Epidermal melanocyte (primary cell): ENCODE data around the gene NRIP2.

Experiments
- DNase-seq: peaks from one replicate; pipeline ENCODE4 v3.0.0; 2011; ENCODE audit warnings: low spot score; ENCODE audit not compliant: insufficient read length

NRIP2 gene

GRCh38 chr12:2806700-2807099 lies 28.1 kb downstream of the NRIP2 start:
- no peak for DNase-seq

GRCh38 chr12:2805143-2805520 lies 29.7 kb downstream of the NRIP2 start:
- DNase-seq: no peak

GRCh38 chr12:2804393-2805142 lies 30.3 kb downstream of the NRIP2 start:
- DNase-seq: peak; percentile 59

DNA sequence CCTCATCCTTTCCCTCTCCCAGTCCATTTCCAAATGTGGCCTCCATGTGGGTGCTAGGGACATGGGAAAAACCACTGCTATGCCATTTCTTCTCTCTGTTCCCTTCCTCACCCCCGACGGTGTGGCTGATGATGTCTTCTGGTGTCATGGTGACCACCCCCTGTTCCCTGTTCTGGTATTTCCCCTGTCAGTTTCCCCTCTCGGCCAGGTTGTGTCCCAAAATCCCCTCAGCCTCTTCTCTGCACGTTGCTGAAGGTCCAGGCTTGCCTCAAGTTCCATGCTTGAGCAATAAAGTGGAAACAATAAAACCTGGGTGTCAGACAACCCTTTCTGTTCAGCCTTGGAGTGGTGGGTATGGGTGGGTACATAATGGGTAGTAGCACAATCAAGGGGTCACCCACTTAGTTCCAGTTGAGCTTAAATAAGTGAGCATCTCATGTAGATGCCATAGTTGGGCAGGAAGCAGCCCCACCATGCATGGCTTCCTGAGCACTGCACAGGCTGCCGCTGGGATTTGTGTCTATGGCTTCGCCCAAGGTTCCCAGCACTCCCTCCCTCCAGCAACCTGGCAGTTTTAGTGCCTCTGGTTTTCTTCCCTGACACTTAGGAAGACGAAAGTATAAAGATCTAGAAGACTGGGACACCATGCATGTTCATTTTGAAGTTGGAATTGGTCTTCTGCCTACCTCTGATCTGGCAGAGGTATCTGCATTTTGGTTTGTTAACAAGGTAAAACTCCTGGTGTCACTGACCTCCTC lies 31.0 kb downstream of the NRIP2 start:
- DNase-seq: no peak

DNA sequence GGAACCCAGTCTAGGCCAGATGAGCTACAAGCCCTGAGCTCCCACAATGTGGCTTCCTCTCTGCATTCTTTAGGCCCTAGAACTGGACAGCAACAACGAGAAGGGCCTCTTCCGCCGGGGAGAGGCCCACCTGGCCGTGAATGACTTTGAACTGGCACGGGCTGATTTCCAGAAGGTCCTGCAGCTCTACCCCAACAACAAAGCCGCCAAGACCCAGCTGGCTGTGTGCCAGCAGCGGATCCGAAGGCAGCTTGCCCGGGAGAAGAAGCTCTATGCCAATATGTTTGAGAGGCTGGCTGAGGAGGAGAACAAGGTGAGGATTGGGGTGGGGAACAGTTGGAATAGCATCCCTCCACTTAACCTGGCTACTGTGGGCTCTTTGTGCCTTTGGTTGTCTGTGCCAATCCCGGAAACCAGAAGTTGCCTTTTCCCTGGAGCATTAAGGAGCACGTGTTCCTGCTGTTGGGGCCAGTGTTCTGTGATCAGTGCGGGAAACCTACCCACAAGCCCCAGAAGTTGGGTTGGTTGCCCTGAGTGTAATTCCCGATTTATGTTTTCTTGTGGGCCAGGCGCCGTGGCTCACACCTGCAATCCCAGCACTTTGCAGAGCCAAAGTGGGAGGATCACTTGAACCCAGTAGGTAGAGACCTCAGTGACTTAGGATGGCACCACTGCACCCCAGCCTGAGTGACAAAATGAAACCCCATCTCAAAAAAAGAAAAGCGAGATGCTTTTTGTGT lies 33.6 kb downstream of the NRIP2 start:
- no peak for DNase-seq

- no peak for DNase-seq
These were observed 34.7 kb downstream of the NRIP2 start for GRCh38 chr12:2800046-2800570.

DNA sequence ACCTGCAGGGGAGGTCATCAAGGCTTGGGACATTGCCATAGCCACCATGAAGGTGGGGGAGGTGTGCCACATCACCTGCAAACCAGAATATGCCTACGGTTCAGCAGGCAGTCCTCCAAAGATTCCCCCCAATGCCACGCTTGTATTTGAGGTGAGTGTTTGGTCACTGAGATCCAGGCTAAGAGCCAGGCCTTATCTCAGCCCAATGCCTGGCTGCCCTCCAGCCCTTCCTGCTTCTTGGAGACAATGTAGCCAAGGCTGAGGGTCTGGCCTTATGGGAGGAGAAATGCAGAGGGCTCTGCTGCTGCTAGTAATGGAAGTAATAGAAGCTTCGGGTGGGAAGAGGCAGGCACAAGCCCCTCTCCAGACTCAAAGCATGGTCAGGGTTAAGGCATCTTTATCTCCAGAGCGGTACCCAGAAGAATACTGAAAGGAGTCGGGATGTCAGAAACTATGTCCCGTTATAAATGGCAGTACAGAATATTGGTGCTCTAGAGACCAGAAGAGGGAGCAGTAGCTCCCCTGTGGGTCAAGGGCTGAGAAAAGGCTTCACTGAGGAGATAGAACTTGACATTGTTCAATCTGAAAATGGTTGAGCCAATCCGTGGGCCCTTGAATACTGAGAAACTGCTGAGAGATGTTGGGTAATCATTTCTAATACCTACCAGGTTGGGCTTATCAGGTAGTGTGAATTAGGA lies 37.0 kb downstream of the NRIP2 start:
- DNase-seq: no peak

DNA sequence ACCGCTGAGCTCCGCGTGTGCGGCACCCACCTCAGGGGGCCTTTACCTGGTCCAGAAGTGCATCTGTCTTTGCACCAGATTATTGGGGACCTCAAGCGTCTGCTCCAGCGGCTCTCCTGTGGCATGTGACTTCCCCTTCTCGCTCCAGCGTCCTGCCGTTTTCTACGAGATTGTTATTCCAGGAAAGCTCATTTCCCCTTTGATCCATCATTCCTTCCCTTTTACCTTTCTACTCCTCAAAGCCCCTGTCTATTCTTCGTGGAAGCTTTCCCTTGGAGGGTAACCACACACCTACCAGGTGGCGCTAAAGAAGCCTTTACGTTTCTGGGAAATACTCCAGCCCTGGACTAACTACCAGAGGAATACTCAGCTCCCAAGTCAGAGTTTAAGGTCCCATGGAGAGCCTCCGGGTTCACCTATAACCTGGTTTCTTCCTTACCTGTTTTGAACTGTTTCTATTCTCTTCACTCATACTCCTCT lies 38.6 kb downstream of the NRIP2 start:
- no peak for DNase-seq

DNA sequence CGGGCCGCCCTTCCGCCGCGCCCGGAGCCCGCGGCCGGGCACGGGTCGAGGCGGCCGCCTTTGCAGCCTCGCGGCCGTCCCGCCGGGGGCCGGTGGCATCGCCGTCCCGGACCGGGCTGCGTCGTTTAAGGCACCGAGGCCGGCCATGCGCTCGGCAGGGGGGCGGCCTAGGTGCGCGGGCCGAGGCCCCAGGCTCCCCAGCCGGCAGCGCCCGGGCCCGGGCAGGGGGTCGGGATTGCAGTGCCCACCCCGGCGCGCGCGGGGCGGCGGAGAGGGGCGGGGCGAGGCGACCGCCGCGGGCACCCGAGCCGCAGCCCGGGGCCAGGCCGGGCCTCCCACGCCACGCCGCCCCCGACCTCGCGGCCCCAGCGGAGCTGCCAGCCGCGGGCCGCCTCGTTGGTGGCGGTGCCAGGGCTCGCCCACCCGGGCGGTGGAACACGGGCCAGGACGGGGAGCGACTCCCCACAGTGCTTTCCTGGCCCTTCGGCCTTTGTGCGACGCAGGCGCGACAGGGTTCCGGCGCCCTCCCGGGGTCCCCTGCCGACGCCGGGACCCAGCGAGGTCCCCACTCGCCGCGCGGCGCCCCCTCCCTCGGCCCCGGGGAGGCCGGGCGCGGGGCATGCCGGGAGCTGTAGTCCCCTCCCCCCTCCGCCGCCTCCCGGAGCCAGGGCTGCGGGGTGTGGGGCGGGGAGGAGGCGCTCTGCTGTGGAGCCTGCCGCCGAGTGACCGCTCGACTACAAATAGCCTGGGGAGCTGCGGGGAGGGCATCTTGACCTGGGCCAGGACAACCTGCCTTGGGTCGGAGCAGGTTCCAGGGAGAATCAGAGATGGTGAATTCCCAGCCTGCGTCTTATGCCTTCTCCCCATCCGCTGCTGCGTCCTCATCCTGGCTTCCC lies 39.3 kb downstream of the NRIP2 start:
- DNase-seq: peak; percentile 85

- DNase-seq: peak; percentile 91
These were observed 40.0 kb downstream of the NRIP2 start, which contains the start of gene FKBP4 for GRCh38 chr12:2794736-2795289. FKBP4 (plus strand) TSS chr12:2794970; CDS start chr12:2795140, 170 bp downstream.

DNA sequence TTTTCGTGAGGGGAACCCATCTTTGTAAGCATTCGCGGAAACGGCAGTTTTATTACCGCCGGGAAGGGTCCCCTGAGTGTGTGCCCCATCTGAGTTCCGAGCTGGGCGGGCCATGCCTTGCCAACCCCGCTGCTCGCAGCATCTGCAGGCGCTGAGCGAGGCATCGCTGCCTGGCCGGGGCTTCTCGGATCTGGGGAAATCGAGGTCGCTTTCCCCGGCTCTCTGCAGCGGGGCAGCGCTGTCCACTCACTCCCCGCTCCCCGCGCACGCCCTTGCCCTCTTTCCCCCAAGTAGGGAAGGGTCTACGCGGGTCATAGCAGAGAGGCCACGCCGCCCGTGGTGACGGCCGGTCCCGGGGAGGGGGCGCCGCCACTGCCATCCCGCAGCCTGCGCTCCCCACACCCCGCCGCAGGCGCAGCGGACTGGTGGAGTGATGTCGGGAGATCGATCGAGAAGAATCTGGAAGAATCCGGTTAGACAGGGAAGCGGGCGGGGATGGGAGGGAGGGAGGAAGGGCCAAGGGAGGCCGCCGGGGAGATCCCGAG lies 40.6 kb downstream of the NRIP2 start:
- peak; percentile 52 for DNase-seq

GRCh38 chr12:2793561-2793960 lies 41.3 kb downstream of the NRIP2 start:
- DNase-seq: no peak

- no peak for DNase-seq
These were observed 41.9 kb downstream of the NRIP2 start for GRCh38 chr12:2792671-2793500.

DNA sequence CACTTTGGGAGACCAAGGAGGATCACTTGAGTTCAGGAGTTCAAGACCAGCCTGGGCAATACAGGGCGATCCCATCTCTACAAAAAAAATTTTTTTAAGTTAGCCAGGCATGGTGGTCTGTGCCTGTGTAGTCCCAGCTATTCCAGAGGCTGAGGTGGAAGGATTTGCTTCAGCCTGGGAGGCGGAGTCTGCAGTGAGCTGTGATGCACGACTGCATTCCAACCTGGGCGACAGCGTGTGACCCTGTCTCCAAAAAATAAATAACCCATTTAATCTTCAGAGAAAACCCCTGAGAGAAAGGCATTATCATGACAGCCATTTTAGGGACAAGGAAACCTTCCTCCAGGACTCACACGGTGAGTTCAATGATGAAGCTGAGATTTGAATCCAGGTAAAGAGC lies 43.7 kb downstream of the NRIP2 start:
- DNase-seq: no peak

DNA sequence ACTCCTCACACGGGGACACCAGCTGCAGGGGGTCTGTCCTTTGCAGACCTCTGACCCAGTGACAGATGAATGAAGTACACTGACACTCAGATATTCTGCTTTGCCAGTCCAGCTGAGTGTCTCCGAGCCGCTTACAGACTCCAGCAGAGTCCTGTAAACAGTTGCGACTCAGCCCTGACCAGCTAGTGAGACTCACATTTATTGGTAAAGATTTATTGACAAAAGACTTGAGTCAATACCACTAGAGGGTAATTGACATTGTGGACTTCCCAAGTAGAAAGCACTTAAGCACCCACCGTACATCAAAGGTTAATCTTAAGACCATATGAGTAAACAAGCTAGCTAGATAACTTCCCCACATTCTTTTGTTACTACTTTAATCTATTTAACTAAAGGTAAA lies 49.8 kb downstream of the NRIP2 start:
- DNase-seq: no peak

GRCh38 chr12:2783936-2784600 lies 50.8 kb downstream of the NRIP2 start:
- peak; percentile 63 for DNase-seq

DNA sequence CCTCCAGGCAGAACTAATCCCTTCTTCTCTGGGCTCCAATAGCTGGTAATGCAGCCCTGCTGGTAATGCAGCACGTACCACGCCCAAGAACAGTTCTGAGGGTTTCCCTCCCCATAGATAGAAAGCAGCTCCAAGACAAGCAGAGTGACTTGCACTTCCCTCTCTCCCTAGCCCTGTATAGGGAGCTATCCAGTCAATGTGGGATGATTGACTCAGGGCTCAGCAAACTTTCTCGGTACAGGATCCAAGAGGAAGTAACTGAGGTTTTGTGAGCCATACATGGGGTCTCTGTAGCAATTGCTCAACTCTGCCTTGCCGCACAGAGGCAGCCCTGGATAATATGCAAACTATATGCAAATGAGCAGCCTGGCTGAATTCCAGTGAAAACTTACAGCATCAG lies 55.6 kb downstream of the NRIP2 start:
- DNase-seq: no peak
